Ascending aorta (tissue), 2 donors: Measurements from ENCODE around the gene BEND6. TPM values are rescaled to one million over a fixed set of nuclear protein-coding genes. Genes with fewer than 3 reads are reported as not detected.

Source experiments
- DNase-seq, 2 donors: peaks; one replicate each; pipeline ENCODE4 v3.0.0-alpha.2; 2019; ENCODE audit warnings: low spot score in 2 of 2
- H3K27ac ChIP-seq, 2 donors: fragments of 200-600 bp; sonication (generic); one replicate each; pipeline ENCODE4 v1.5.1; 2016 to 2017; ENCODE audit warnings: mild to moderate bottlenecking in 1 of 2
- H3K27me3 ChIP-seq: fragments of 200-600 bp; sonication (generic); one replicate; pipeline ENCODE4 v1.5.1; 2017
- H3K36me3 ChIP-seq, 2 donors: fragments of 200-600 bp; sonication (generic); one replicate each; pipeline ENCODE4 v1.5.1; 2016
- H3K4me1 ChIP-seq, 2 donors: fragments of 200-600 bp; sonication (generic); one replicate each; pipeline ENCODE4 v1.5.1; 2016 to 2017; ENCODE audit warnings: mild to moderate bottlenecking in 1 of 2
- H3K4me3 ChIP-seq, 2 donors: fragments of 200-600 bp; sonication (generic); one replicate each; pipeline ENCODE4 v1.5.1; 2016 to 2017; ENCODE audit warnings: mild to moderate bottlenecking in 1 of 2
- H3K9me3 ChIP-seq, 2 donors: fragments of 200-600 bp; sonication (generic); one replicate each; pipeline ENCODE4 v1.5.1; 2016
- CTCF ChIP-seq, 3 experiments: fragments of 200-600 bp in 2 of 3; fragments of 450-650 bp in 1 of 3; sonication (generic) in 2 of 3; IDR thresholded peaks; one replicate each; pipeline ENCODE4 v1.5.1; 2016 to 2019; ENCODE audit warnings: antibody characterized with exemption in 3 of 3, mild to moderate bottlenecking in 1 of 3, moderate library complexity in 1 of 3
- intact Hi-C: fragments of 100-400 bp; cut with DNase I; formaldehyde crosslinking; loops from one replicate; pipeline ENCODE4 v1.15.1; 2023
- total RNA-seq: library from RNA; depleted of rRNA; stranded (reverse); fragments of >200 nt; gene quantifications from one replicate; pipeline ENCODE4 v1.1.0, GENCODE V29; 2016

The BEND6 gene
- total RNA-seq: 1.3 TPM

DNA sequence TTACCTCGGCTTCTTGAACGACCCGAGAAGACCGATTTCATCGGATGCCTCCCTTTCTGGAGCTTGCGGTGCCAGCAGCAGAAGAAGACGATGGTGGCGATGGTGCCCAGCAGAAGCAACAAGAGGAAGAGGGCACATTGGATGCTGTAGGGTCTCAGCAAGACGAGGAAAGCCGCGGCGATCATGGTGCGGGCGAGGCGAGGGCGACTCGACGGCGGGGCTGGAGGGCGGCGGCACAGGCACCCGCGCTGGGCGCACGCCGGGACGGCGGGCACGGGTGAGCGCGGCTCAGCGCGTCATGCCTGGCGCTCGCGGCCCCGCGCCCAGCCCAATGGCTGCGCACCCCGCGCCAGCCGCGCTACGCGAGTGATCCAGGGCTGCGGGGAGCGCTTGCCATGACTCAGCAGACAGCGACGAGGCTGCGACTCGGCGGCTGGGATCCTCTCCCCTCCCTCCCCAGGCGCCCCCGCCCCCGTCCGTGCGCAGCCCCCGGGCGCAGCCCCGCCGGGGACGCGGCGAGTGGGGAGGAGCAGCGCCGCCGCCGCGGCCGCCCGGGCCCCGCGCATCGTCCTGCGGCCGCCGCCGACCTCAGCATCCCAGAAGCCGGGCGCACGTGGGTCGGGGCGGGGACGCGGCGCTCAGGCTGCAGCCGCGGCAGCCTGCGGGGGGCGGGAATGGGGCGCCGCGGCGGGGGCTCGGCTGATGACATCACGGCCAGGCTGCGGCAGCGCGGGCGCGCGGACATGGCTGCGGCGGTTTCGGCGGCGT lies at the start of gene BEND6:
Gene BEND6, plus strand, starts transcription at position 705 of the 768 bp plus-strand sequence. CDS start 26,704 bp downstream, outside the sequence.
- intact Hi-C loops: loop anchor here (1.0 to 10.0 kb wide), 3 partner anchors 68 to 363 kb away; partner anchors contain the start of genes BAG2 and PRIM2
- H3K27me3 ChIP-seq: no peaks in the 10 kb centered on the region
- peaks cover 0 to 3% of the 10 kb centered on the region in 2 donors for H3K4me1 ChIP-seq
- TF ChIP-seq CTCF (IDR thresholded peaks at IDR 0.05): no peak
- H3K9me3 ChIP-seq: no peaks in the 10 kb centered on the region
- H3K27ac ChIP-seq: peak within 1 kb of the TSS; percentile 47 to 63
- no peaks in the 10 kb centered on the region for H3K36me3 ChIP-seq
- peak in 1 of 2 donors; percentile 75 for DNase-seq
- H3K4me3 ChIP-seq: peak within 1 kb of the TSS; percentile 61 to 75

DNA sequence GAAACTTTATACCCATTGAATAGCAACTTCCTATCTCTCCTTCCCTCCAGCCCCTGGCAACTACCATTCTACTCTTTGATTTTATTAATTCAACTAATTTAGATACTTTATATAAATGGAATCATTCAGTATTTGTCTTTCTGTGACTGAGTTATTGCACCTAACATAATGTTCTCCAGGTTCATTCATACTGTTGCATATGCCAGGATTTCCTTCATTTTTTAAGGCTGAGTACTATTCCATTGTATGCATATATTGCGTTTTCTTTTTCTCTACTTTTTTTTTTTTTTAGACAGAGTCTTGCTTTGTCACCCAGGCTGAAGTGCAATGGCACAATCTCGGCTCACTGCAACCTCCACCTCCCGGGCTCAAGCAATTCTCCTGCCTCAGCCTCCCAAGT lies 49.5 kb upstream of the BEND6 start:
- no peaks in the 10 kb centered on the region for H3K4me1 ChIP-seq
- H3K9me3 ChIP-seq: no peaks in the 10 kb centered on the region
- TF ChIP-seq CTCF (IDR thresholded peaks at IDR 0.05): no peak
- intact Hi-C loops: loop anchor here (2.0 kb wide), 2 partner anchors 53 to 411 kb away; partner anchors contain the start of gene PRIM2
- H3K27me3 ChIP-seq: no peaks in the 10 kb centered on the region
- H3K36me3 ChIP-seq: no peaks in the 10 kb centered on the region
- H3K4me3 ChIP-seq: no peak overlapping the region
- no peak overlapping the region for H3K27ac ChIP-seq
- DNase-seq: no peak

GRCh38 chr6:56906752-56907151 lies 48.2 kb upstream of the BEND6 start:
- no peak for TF ChIP-seq CTCF (IDR thresholded peaks at IDR 0.05)
- intact Hi-C loops: no loop called here
- H3K9me3 ChIP-seq: no peaks in the 10 kb centered on the region
- no peaks in the 10 kb centered on the region for H3K36me3 ChIP-seq
- no peak overlapping the region for H3K4me3 ChIP-seq
- no peaks in the 10 kb centered on the region for H3K4me1 ChIP-seq
- no peaks in the 10 kb centered on the region for H3K27me3 ChIP-seq
- no peak for DNase-seq
- H3K27ac ChIP-seq: no peak overlapping the region

- Histone ChIP-seq H3K27me3 (no peaks in the 10 kb centered on the region), H3K36me3 (no peaks in the 10 kb centered on the region), H3K9me3 (no peaks in the 10 kb centered on the region), H3K4me3 (no peak overlapping the region), H3K27ac (no peak overlapping the region), H3K4me1 (no peaks in the 10 kb centered on the region)
- DNase-seq: no peak
- intact Hi-C loops: no loop called here
- no peak for TF ChIP-seq CTCF (IDR thresholded peaks at IDR 0.05)
These were observed 45.6 kb upstream of the BEND6 start for GRCh38 chr6:56909115-56909907.

- H3K27ac ChIP-seq: no peak overlapping the region
- H3K27me3 ChIP-seq: no peaks in the 10 kb centered on the region
- no peak overlapping the region for H3K4me3 ChIP-seq
- H3K4me1 ChIP-seq: no peaks in the 10 kb centered on the region
- no peak for DNase-seq
- no peaks in the 10 kb centered on the region for H3K36me3 ChIP-seq
- no peaks in the 10 kb centered on the region for H3K9me3 ChIP-seq
- no peak for TF ChIP-seq CTCF (IDR thresholded peaks at IDR 0.05)
- intact Hi-C loops: no loop called here
These were observed 43.1 kb upstream of the BEND6 start for GRCh38 chr6:56911847-56912246.
